SJSA1 (cell line): ENCODE measurements around the gene HAPLN2. TPM values are rescaled to one million over a fixed set of nuclear protein-coding genes. Genes with fewer than 3 reads are reported as not detected.
A peak's percentile ranks its signal among the peaks of the same experiment; 100 is the strongest.

Experiments
- DNase-seq, 2 experiments: peaks; one replicate each; pipeline ENCODE4 v3.0.0-alpha.2; 2015 to 2020; ENCODE audit warnings: low spot score in 2 of 2, low read depth in 1 of 2
- H3K27ac ChIP-seq: fragments of 250-450 bp; sonication (Bioruptor Pico); 2 replicates; pipeline ENCODE4 v1.5.1; 2020; ENCODE audit warnings: mild to moderate bottlenecking, moderate library complexity
- H3K27me3 ChIP-seq: fragments of 250-450 bp; sonication (Bioruptor Pico); replicated peaks from 2 replicates; pipeline ENCODE4 v1.5.1; 2020; ENCODE audit warnings: mild to moderate bottlenecking, moderate library complexity
- H3K36me3 ChIP-seq: fragments of 250-450 bp; sonication (Bioruptor Pico); 2 replicates; pipeline ENCODE4 v1.5.1; 2020; ENCODE audit warnings: mild to moderate bottlenecking
- H3K4me1 ChIP-seq: fragments of 250-450 bp; sonication (Bioruptor Pico); replicated peaks from 2 replicates; pipeline ENCODE4 v1.6.1; 2021; ENCODE audit warnings: mild to moderate bottlenecking
- H3K4me3 ChIP-seq: fragments of 250-450 bp; sonication (Bioruptor Pico); 2 replicates; pipeline ENCODE4 v1.5.1; 2020; ENCODE audit warnings: mild to moderate bottlenecking
- H3K9me3 ChIP-seq: fragments of 250-450 bp; sonication (Bioruptor Pico); replicated peaks from 2 replicates; pipeline ENCODE4 v1.5.1; 2020; ENCODE audit warnings: mild to moderate bottlenecking
- total RNA-seq: library from RNA; depleted of rRNA; stranded (reverse); fragments of >200 nt; shearing (Covaris generic); gene quantifications from 2 replicates; pipeline ENCODE4 v1.2.3, GENCODE V29; 2014; rRNA removed

HAPLN2 gene
- total RNA-seq = not detected in 2 replicates

DNA sequence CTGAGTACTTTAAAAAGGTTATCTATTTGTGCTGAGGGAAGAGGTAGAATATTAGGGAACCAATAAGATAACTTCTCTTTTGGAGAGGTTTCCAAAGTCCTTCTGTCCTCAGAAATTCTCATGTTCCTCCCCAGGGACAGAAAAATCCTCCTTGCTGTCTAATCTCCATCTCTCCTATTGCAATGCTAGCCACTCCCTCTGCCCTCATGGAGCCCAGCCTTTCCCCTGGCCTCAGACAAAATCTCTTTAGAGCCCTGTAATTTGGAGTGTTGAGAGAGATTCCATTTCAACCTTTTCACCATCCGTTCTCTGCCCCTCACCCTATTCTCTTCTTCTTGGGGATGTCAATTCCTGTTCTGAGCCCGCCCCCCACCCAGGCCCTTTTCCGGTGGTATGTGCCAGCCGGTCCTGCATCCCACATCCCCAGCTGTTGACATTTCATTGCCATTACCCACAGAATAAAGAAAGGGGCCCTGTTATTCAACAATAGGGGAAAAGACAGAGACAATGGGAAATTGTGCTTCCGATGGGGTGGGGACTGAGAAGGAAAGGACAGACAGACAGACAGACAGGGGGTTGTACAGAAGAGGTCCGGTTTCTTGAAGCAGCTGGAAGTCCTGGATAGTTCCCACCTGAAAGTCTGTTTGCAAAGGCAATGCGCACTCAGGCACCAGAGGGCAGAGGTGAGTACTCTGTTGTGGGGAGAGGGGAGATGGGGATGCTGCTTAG is at the start of gene HAPLN2:
TSS of gene HAPLN2 (plus strand) at position 563 of the 729 bp plus-strand sequence. CDS start 4,076 bp downstream, outside the sequence.
- Histone ChIP-seq H3K4me3 (no peak within 1 kb of the TSS), H3K4me1 (peaks cover 8% of the 10 kb centered on the region), H3K27ac (no peak within 1 kb of the TSS), H3K9me3 (no peaks in the 10 kb centered on the region), H3K27me3 (peaks cover 64% of the 10 kb centered on the region), H3K36me3 (no peaks in the 10 kb centered on the region)
- no peak for DNase-seq

DNA sequence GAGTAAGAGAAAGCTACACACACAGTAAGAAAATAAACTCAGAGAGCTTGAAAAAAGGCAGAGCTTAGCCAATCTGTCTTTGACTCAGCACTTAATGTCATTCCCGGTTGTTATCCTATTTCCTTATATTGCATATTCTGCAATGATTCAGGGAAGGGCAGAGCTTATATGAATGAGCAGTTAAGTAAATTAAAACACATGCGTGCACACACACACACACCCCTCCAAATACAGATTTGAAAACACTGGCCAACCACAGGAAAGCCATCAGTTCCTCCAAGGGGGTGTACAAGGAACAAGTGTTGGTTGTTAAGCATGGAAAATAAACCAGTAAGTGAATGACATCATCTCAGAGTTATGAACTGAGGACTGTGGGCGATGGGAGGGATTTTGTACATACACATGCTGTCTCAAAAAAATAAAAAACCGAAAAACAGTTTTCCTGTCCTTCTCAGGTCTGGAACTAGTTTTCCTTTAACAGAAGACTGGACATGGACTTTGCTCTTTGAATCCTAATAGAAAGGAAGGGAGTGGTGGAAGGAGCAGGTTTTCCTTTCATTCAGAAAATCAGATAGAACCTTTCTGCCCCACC is 47.9 kb upstream of the HAPLN2 start:
- DNase-seq = peak; percentile 82 to 91
- Histone ChIP-seq H3K27ac (peak overlapping the region; percentile 96), H3K27me3 (no peaks in the 10 kb centered on the region; the same call in 1 of the 2 replicates), H3K4me1 (peaks cover 15% of the 10 kb centered on the region), H3K4me3 (peak overlapping the region; percentile 73), H3K9me3 (no peaks in the 10 kb centered on the region), H3K36me3 (peaks cover 49% of the 10 kb centered on the region)

DNA sequence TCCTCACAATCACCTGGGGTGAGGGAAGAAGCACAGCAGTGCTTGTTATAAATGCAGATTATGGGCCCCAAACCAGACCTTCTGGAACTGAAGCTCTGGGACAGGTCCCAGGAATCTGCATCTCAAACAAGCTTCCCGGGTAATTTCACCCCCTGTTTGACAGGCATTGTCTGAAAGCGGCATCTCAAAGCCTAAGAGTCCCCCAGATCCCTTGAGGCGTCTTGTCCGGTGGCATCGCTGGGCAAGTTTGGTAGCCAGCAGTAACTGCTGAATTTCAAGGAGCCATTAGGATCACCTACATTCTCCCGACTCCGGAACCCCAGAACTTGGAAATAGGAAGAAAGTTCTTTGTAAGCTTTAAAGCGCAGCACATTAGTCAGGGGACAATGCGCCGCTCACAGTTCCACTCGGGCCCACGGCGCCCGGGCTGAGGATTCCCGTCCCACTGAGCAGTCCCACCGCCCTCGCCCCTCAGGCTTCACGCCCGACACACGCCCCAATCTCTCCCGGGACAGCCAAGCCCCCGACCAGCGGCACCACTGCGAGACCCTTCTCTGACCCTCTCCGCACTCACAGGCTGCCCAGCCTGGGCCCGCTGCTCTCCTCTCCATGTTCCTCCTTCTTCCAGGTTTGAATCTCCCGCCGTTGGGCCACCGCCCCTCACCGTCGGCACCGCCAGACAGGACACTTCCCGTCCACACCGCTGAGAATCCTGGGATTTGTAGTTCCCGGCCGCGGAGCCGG is 47.1 kb upstream of the HAPLN2 start, which contains the start of gene IQGAP3:
TSS of gene IQGAP3 (minus strand) at position 647 of the 744 bp plus-strand sequence. CDS start at position 611, 36 bp downstream.
- H3K27ac ChIP-seq = peak within 1 kb of the TSS; percentile 96
- peaks cover 44% of the 10 kb centered on the region for H3K36me3 ChIP-seq
- H3K27me3 ChIP-seq = no peaks in the 10 kb centered on the region; the same call in 1 of the 2 replicates
- no peaks in the 10 kb centered on the region for H3K9me3 ChIP-seq
- peaks cover 15% of the 10 kb centered on the region for H3K4me1 ChIP-seq
- DNase-seq = peak; percentile 84 to 92
- H3K4me3 ChIP-seq = peak within 1 kb of the TSS; percentile 73

DNA sequence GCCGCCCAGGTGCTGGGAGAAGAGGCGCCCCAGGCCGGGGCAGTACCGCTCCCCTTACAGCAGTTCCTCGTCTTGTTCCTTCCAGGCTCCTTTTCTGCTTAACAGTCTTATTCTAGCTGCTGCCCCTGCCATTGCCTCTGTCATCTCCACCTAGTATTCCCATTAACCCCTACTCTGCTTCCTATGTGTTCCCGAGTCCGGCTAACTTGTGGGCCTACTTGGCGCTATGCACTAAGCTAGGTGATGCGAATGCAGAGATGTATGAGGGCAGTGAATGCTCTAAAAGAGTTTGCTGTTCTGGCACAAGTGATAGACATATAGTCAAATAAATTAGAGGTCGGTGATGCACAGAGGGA is 46.6 kb upstream of the HAPLN2 start:
- Histone ChIP-seq H3K9me3 (no peaks in the 10 kb centered on the region), H3K27ac (no peak overlapping the region), H3K36me3 (peaks cover 39% of the 10 kb centered on the region), H3K4me3 (peak overlapping the region; percentile 73), H3K4me1 (peaks cover 15% of the 10 kb centered on the region), H3K27me3 (no peaks in the 10 kb centered on the region; the same call in 1 of the 2 replicates)
- no peak for DNase-seq

DNA sequence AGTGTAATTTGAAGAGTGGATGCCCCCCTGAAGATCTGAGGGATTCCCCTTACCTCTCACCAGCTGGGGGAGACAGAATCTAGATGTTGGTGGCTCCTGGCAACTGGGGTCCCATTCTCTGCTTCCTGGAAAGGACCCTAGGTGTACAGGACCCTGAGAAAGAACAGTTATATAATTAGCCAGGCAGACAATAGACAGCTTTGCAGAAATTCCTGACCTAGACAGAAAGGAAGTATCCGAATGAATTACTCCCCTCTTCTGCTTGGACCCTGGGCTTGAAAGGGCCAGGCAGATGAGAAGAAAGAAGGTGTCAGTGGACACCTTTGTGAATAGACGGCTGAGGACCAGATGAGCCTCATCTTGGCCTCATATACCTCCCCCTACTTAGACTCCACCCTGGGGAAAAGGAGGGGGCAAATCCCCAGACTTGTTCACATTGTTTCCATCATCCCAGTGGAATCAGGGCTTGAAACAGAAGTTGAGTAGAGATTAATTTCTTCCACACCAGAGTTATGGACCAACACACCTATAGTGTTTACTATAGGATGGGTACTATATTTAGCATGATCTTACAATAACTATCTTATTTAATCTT is 45.1 kb upstream of the HAPLN2 start:
- Histone ChIP-seq H3K4me1 (peaks cover 15% of the 10 kb centered on the region), H3K9me3 (no peaks in the 10 kb centered on the region), H3K4me3 (no peak overlapping the region), H3K27ac (no peak overlapping the region), H3K27me3 (no peaks in the 10 kb centered on the region; the same call in 1 of the 2 replicates), H3K36me3 (peaks cover 24% of the 10 kb centered on the region)
- no peak for DNase-seq

DNA sequence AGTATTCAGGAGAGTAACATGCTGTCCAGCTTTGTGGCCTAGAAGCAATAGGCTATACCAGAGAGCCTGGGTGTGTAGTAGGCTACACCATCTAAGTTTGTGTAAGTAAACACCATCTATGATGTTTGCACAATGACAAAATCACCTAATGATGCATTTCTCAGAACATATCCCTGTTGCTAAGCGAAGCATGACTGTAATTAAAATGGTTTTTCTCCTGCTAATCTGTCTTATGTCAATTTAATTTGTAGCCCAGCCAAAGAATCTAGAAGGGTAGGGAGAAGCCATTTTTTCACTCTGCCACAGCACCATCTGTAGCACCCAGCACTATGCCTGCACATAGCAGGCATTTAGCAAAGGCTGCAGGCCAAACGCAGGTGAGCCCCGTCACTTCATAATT is 41.7 kb upstream of the HAPLN2 start:
- no peaks in the 10 kb centered on the region for H3K9me3 ChIP-seq
- no peaks in the 10 kb centered on the region; the same call in 1 of the 2 replicates for H3K27me3 ChIP-seq
- H3K4me1 ChIP-seq = peaks cover 3% of the 10 kb centered on the region; the same call in 1 of the 2 replicates
- no peak overlapping the region for H3K27ac ChIP-seq
- H3K4me3 ChIP-seq = no peak overlapping the region
- no peak for DNase-seq
- no peaks in the 10 kb centered on the region for H3K36me3 ChIP-seq

DNA sequence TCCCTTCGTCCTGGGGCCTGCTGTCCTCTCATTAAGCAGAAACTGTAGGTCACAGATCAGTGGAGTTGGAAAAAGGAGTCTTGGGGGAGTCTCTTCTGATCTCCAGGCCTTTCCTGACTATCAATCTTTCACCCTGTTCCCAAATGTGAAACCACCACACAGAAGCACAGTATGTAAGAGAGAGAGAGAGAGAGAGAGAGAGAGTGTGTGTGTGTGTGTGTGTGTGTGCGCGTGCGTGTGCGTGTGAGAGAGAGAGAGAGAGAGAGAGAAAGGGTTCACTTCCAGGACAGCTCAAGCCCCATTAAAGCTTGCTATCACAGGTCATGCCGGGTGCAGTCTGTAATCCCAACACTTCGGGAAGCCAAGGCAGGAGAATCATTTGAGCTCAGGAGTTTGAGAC is 41.2 kb upstream of the HAPLN2 start:
- no peak overlapping the region for H3K4me3 ChIP-seq
- H3K27ac ChIP-seq = no peak overlapping the region
- no peak for DNase-seq
- H3K27me3 ChIP-seq = no peaks in the 10 kb centered on the region; the same call in 1 of the 2 replicates
- H3K36me3 ChIP-seq = no peaks in the 10 kb centered on the region
- no peaks in the 10 kb centered on the region for H3K4me1 ChIP-seq
- H3K9me3 ChIP-seq = no peaks in the 10 kb centered on the region

DNA sequence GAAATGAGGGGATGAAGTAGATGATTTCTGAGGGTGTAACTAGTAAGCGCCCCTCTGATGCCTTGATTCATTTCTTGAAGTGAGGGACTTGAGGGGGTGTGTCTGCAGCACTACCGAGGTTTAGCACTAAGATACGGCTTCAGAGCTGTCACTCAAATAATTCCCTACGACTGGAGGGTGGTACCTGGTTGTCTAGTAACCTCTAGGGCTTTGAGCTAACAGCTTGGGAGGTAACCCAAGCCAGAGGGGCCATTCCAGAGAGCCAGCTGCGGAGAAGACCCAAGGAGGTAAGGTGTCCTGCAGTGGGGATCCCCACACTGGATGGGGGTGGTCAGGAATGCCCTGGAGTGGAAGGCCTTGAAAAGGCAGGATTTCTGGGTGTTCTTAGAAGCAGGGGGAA is 39.7 kb upstream of the HAPLN2 start, which contains the start of gene TTC24:
TSS of gene TTC24 (plus strand) at position 252 of the 400 bp plus-strand sequence. CDS start 1,642 bp downstream, outside the sequence.
- no peaks in the 10 kb centered on the region for H3K9me3 ChIP-seq
- no peaks in the 10 kb centered on the region; the same call in 1 of the 2 replicates for H3K27me3 ChIP-seq
- DNase-seq = no peak
- H3K27ac ChIP-seq = no peak within 1 kb of the TSS
- H3K4me3 ChIP-seq = no peak within 1 kb of the TSS
- H3K36me3 ChIP-seq = no peaks in the 10 kb centered on the region
- H3K4me1 ChIP-seq = no peaks in the 10 kb centered on the region

DNA sequence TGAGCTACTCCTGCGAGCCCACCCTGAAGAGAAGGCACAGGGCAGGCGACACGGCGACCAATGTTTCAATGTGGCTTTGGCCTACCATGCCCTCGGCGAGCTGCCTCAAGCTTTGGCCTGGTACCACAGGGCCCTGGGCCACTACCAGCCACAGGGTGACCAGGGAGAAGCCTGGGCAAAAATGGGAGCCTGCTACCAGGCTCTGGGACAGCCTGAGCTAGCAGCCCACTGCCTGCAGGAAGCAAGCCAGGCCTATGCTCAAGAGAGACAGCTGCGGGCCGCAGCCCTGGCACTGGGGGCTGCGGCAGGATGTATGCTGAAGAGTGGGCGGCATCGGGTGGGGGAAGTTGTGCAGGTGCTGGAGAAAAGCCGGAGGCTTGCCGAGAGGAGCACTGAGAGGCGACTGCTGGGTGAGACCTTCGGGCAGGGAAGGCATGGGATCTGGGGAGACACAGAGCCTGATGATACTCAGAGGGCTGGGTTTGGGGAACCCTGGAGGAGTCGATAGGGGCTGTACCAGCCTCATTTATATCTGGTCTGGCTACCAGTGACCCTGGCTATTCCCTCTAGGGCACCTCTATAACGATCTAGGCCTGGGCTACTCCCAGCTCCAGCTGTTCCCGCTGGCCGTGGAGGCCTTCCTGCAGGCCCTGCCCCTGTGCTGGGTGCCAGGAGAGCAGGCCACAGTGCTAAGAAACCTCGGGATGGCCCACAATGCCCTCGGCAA is 37.4 kb upstream of the HAPLN2 start:
- no peak overlapping the region for H3K27ac ChIP-seq
- no peak overlapping the region for H3K4me3 ChIP-seq
- DNase-seq = no peak
- no peaks in the 10 kb centered on the region for H3K9me3 ChIP-seq
- H3K27me3 ChIP-seq = no peaks in the 10 kb centered on the region
- no peaks in the 10 kb centered on the region for H3K36me3 ChIP-seq
- no peaks in the 10 kb centered on the region for H3K4me1 ChIP-seq

DNA sequence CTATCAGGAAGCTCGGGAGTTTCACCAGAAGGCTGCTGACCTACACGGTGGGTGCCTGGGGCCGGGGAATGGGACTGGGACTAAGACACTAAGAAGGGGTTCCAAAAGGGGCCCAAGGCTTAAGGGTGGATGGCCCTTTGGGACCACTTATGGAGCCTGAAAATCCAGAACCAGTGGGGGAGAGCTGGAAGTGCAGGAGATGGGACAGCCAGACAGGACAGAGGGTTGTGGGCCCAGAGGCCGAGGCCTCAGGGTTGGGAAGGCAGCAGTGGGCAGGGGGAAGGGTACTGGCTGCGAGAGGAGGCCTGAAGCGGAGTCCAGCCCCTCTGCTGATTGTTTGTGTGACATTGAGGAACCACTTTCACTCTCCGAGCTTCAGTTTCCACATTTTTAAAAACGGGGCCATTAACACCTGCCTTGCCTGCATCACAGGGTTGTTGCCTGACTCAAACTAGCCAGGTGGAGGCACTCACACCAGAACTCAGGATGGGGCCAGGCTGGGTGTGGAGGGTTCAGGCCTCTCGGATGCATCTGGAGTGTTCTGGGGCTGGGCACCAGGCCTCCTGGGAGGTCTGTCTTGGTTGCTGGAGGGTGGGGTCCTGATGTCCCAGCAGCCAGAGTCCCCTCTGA is 36.7 kb upstream of the HAPLN2 start:
- H3K27ac ChIP-seq = no peak overlapping the region

DNA sequence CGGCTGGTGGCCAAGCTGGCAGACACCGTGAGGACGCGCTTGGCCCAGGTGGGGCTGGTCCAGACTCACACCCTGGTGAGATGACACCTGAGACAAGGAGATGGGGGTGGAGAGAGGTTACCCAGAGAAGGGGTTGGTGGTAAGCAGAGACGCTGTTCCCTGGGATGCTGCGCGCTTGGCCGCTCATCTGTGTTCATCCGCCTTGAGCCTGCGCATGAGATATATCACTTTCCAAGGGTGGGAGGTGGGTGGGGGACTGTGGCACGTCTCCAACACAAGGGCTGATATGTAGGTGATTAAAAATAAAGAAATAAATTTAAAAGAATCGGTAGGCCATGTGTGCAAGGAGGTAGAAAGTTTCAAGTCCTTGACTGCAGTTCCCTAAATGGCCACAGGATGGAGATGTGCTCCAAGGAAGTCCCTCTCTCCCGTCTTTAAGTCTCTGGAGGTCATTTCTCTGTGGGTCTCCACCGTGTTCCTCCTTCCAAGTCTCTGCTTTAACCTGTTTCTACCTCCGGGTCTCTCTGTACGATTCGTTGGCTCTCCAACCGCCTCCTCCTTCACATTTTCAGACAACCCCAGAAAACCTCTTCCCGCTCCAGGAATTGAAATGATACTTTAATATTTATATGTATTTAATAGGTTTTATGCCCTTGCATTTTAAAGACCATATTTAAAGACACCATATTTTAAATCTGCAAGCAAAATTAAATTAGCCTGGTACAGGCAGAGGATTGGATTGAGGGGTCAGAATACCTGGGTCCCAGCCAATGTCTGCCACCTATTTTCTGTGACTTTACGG is 35.2 kb upstream of the HAPLN2 start:
- peak; percentile 58 to 78 for DNase-seq
- no peaks in the 10 kb centered on the region for H3K27me3 ChIP-seq
- H3K4me3 ChIP-seq = no peak overlapping the region

More for the DNA sequence above, 36.7 kb upstream of the HAPLN2 start:
- no peaks in the 10 kb centered on the region for H3K9me3 ChIP-seq
- DNase-seq = no peak
- no peaks in the 10 kb centered on the region for H3K4me1 ChIP-seq
- no peaks in the 10 kb centered on the region for H3K27me3 ChIP-seq
- H3K4me3 ChIP-seq = no peak overlapping the region
- no peaks in the 10 kb centered on the region for H3K36me3 ChIP-seq

DNA sequence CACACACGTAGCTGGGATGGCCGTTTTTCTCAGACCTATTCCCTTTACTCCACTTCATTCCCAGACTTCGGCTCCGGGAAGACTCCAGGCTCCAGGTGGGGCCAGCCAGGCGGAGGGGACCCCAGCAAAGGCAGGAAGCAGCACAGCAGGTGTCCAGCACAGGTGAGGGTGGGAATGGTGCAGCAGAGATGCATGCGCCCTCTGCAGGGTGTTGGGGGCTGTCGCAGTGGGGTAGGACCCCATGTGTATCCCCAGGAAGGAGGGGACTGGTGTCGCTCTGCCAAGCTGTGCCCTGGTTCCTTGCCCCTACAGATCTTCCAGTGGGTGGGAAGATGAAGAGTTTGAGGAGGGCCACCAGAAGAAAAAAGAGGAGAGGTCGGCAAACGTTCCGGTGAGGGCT is 34.4 kb upstream of the HAPLN2 start:
- H3K36me3 ChIP-seq = no peaks in the 10 kb centered on the region
- no peak overlapping the region for H3K4me3 ChIP-seq
- H3K4me1 ChIP-seq = peaks cover 7% of the 10 kb centered on the region
- DNase-seq = no peak
- H3K9me3 ChIP-seq = no peaks in the 10 kb centered on the region
- no peak overlapping the region for H3K27ac ChIP-seq
- no peaks in the 10 kb centered on the region for H3K27me3 ChIP-seq

More for the DNA sequence above, 35.2 kb upstream of the HAPLN2 start:
- Histone ChIP-seq H3K36me3 (no peaks in the 10 kb centered on the region), H3K9me3 (no peaks in the 10 kb centered on the region), H3K27ac (no peak overlapping the region), H3K4me1 (peaks cover 7% of the 10 kb centered on the region)
